Caco-2 (cell line): Measurements from ENCODE around the gene EEF1A1. TPM values are rescaled to one million over a fixed set of nuclear protein-coding genes. Genes with fewer than 3 reads are reported as not detected.

Experiments used
- BruUV-seq: library from RNA; stranded (reverse); fragments of 400-500 nt; replicated peaks from 2 replicates; lab custom pipeline; 2021; lab: Mats Ljungman, UMichigan
- CTCF ChIA-PET: fragments of 300-600 bp; sonication (Branson Sonifier 250); formaldehyde crosslinking; loops from one replicate; lab custom pipeline; 2022; ENCODE audit warnings: antibody characterized with exemption; lab: Charles Lee
- POLR2A ChIA-PET: fragments of 300-600 bp; sonication (Branson Sonifier 250); formaldehyde crosslinking; loops from one replicate; lab custom pipeline; 2022; ENCODE audit warnings: antibody characterized with exemption; lab: Charles Lee
- DNase-seq, 2 experiments: peaks; one replicate each; pipeline versions ENCODE4 v3.0.0 to v3.0.0-alpha.2; 2020 to 2022
- H3K27me3 ChIP-seq: replicated peaks from 2 replicates; pipeline ENCODE4 v1.6.0; 2011; ENCODE audit warnings: low read length; ENCODE audit not compliant: control insufficient read depth, insufficient read depth
- H3K36me3 ChIP-seq: 2 replicates; pipeline ENCODE4 v1.5.1; 2011; ENCODE audit warnings: low read length; ENCODE audit not compliant: control insufficient read depth, insufficient read depth
- H3K4me1 ChIP-seq: fragments of 250-450 bp; sonication (Bioruptor Pico); 2 replicates; pipeline ENCODE4 v1.5.1; 2020; ENCODE audit warnings: mild to moderate bottlenecking
- H3K4me3 ChIP-seq: 2 replicates; pipeline ENCODE4 v1.5.1; 2011; ENCODE audit warnings: low read depth, mild to moderate bottlenecking, control low read depth, low read length
- H3K9me3 ChIP-seq: fragments of 250-450 bp; sonication (Bioruptor Pico); 2 replicates; pipeline ENCODE4 v1.5.1; 2020; ENCODE audit warnings: mild to moderate bottlenecking, moderate library complexity
- H3K27ac Mint-ChIP-seq: one replicate; pipeline ENCODE4 v1.8.0; 2022; ENCODE audit warnings: mixed read lengths; ENCODE audit not compliant: unreplicated experiment
- H3K27me3 Mint-ChIP-seq: one replicate; pipeline ENCODE4 v1.8.0; 2022; ENCODE audit warnings: mixed read lengths; ENCODE audit not compliant: insufficient read depth, unreplicated experiment
- H3K36me3 Mint-ChIP-seq: one replicate; pipeline ENCODE4 v1.8.0; 2022; ENCODE audit warnings: mild to moderate bottlenecking, mixed read lengths; ENCODE audit not compliant: insufficient read depth, unreplicated experiment
- H3K4me1 Mint-ChIP-seq: one replicate; pipeline ENCODE4 v1.8.0; 2022; ENCODE audit warnings: low read depth, mixed read lengths; ENCODE audit not compliant: unreplicated experiment
- H3K4me3 Mint-ChIP-seq: one replicate; pipeline ENCODE4 v1.8.0; 2022; ENCODE audit warnings: mild to moderate bottlenecking, moderate library complexity, mixed read lengths; ENCODE audit not compliant: unreplicated experiment
- H3K9me3 Mint-ChIP-seq: one replicate; pipeline ENCODE4 v1.8.0; 2022; ENCODE audit warnings: mixed read lengths; ENCODE audit not compliant: unreplicated experiment
- CTCF ChIP-seq, 2 experiments: fragments of 200-600 bp in 1 of 2; IDR thresholded peaks; 1 replicate in 1 of 2; 2 replicates in 1 of 2; pipeline versions ENCODE4 v1.5.1 to v1.8.0; 2011 to 2022; ENCODE audit warnings: antibody characterized with exemption in 1 of 2, control low read depth in 1 of 2, inconsistent platforms in 1 of 2, low read depth in 1 of 2, low read length in 1 of 2, mild to moderate bottlenecking in 1 of 2, moderate library complexity in 1 of 2; ENCODE audit not compliant: insufficient read depth in 1 of 2, severe bottlenecking in 1 of 2, unreplicated experiment in 1 of 2
- intact Hi-C: fragments of 100-400 bp; cut with micrococcal nuclease; formaldehyde crosslinking; loops from one replicate; pipeline ENCODE4 v1.10.0; 2022; ENCODE audit not compliant: unreplicated experiment
- total RNA-seq: library from RNA; stranded (reverse); gene quantifications from 2 replicates; pipeline ENCODE4 v1.2.3, GENCODE V29; 2022

Gene EEF1A1
- total RNA-seq, 1 experiment from 2014 or later: 9,491 TPM

GRCh38 chr6:73516514-73517489, 4.0 kb downstream of the EEF1A1 start:
- no TSS peak for BruUV-seq
- H3K4me3 Mint-ChIP-seq: peak overlapping the region; percentile 53
- peak overlapping the region; percentile 61 for H3K27ac Mint-ChIP-seq
- peaks cover 12% of the 10 kb centered on the region for H3K36me3 ChIP-seq
- TF ChIP-seq CTCF (IDR thresholded peaks at IDR 0.05; ENCODE audit: insufficient read depth in 1 of 2, low read depth in 1 of 2, low read length in 1 of 2, severe bottlenecking in 1 of 2, unreplicated experiment in 1 of 2): no peak
- ChIA-PET POLR2A (interaction anchor here (0.5 kb wide), 1 partner anchor 49 kb away, joined by 3 read pairs; no protein-coding TSS in a partner anchor), CTCF (interaction anchor here (0.6 kb wide), 1 partner anchor 95 kb away, joined by 3 read pairs; no protein-coding TSS in a partner anchor)
- no peaks in the 10 kb centered on the region for H3K27me3 Mint-ChIP-seq
- intact Hi-C loops: no loop called here
- H3K4me1 Mint-ChIP-seq: peaks cover 11% of the 10 kb centered on the region
- peaks cover 3% of the 10 kb centered on the region; the same call in 1 of the 2 replicates for H3K4me1 ChIP-seq
- H3K36me3 Mint-ChIP-seq: peaks cover 100% of the 10 kb centered on the region
- no peak for DNase-seq
- H3K9me3 ChIP-seq: no peaks in the 10 kb centered on the region
- no peaks in the 10 kb centered on the region for H3K27me3 ChIP-seq
- no peak overlapping the region for H3K4me3 ChIP-seq
- H3K9me3 Mint-ChIP-seq: no peaks in the 10 kb centered on the region

GRCh38 chr6:73515204-73515655, 5.6 kb downstream of the EEF1A1 start:
- Histone ChIP-seq H3K36me3 (peaks cover 12% of the 10 kb centered on the region), H3K4me3 (no peak overlapping the region), H3K27me3 (no peaks in the 10 kb centered on the region), H3K4me1 (peaks cover 3% of the 10 kb centered on the region; the same call in 1 of the 2 replicates), H3K9me3 (no peaks in the 10 kb centered on the region)
- no peak for TF ChIP-seq CTCF (IDR thresholded peaks at IDR 0.05; ENCODE audit: insufficient read depth in 1 of 2, low read depth in 1 of 2, low read length in 1 of 2, severe bottlenecking in 1 of 2, unreplicated experiment in 1 of 2)
- Mint-ChIP-seq H3K27me3 (no peaks in the 10 kb centered on the region), H3K4me3 (peak overlapping the region; percentile 5), H3K4me1 (peaks cover 4% of the 10 kb centered on the region), H3K36me3 (peaks cover 98% of the 10 kb centered on the region), H3K9me3 (no peaks in the 10 kb centered on the region), H3K27ac (peak overlapping the region; percentile 61)
- no peak for DNase-seq
- POLR2A ChIA-PET: interaction anchor here (0.6 to 1.0 kb wide), 4 partner anchors 9 to 107 kb away, joined by 3 to 5 read pairs (median 4); partner anchors contain the start of gene MTO1
- intact Hi-C loops: loop anchor here (1.0 kb wide), 3 partner anchors 65 to 95 kb away; no protein-coding TSS in a partner anchor
- CTCF ChIA-PET: interaction anchor here (0.6 to 1.0 kb wide), 4 partner anchors 54 to 138 kb away, joined by 3 to 7 read pairs (median 4); partner anchors contain the start of gene MTO1
- no TSS peak for BruUV-seq

- H3K27me3 Mint-ChIP-seq: no peaks in the 10 kb centered on the region
- no TSS peak for BruUV-seq
- Histone ChIP-seq H3K9me3 (no peaks in the 10 kb centered on the region), H3K4me3 (no peak overlapping the region), H3K27me3 (no peaks in the 10 kb centered on the region), H3K36me3 (peaks cover 10% of the 10 kb centered on the region), H3K4me1 (peaks cover 3% of the 10 kb centered on the region; the same call in 1 of the 2 replicates)
- TF ChIP-seq CTCF (IDR thresholded peaks at IDR 0.05; ENCODE audit: insufficient read depth in 1 of 2, low read depth in 1 of 2, low read length in 1 of 2, severe bottlenecking in 1 of 2, unreplicated experiment in 1 of 2): no peak
- H3K9me3 Mint-ChIP-seq: no peaks in the 10 kb centered on the region
- no peak for DNase-seq
- peaks cover 3% of the 10 kb centered on the region for H3K4me1 Mint-ChIP-seq
- CTCF ChIA-PET: interaction anchor here (0.7 kb wide), 1 partner anchor 92 kb away, joined by 3 read pairs; no protein-coding TSS in a partner anchor
- H3K27ac Mint-ChIP-seq: peak overlapping the region; percentile 59
- POLR2A ChIA-PET: interaction anchor here (0.6 kb wide), 2 partner anchors 52 to 86 kb away, joined by 3 read pairs; no protein-coding TSS in a partner anchor
- intact Hi-C loops: loop anchor here (1.0 kb wide), 3 partner anchors 66 to 96 kb away; no protein-coding TSS in a partner anchor
- peaks cover 98% of the 10 kb centered on the region for H3K36me3 Mint-ChIP-seq
- peak overlapping the region; percentile 5 for H3K4me3 Mint-ChIP-seq
These were observed 6.1 kb downstream of the EEF1A1 start for GRCh38 chr6:73514746-73515110.
